Small intestine (tissue), 7 donors: ENCODE measurements around the gene MCCC2. TPM values are rescaled to one million over a fixed set of nuclear protein-coding genes. Genes with fewer than 3 reads are reported as not detected.
A peak's percentile ranks its signal among the peaks of the same experiment; 100 is the strongest.
"Not testable (repeated sequence)": the region's sequence is repeated elsewhere in the genome, so short reads cannot be mapped to it uniquely, and the experiment has no call there.

Source experiments
- DNase-seq, 2 donors: peaks; one replicate each; pipeline versions ENCODE4 v3.0.0 to v3.0.0-alpha.2; 2013
- FAIRE-seq: peaks from 2 replicates; lab custom pipeline; 2012; peaks lifted over from hg19 to GRCh38; lab: Jason Lieb, UNC
- H3K27ac ChIP-seq, 3 donors: one replicate each; pipeline ENCODE4 v1.5.1; 2013; ENCODE audit warnings: low read length in 2 of 3, mild to moderate bottlenecking in 2 of 3, control low read depth in 1 of 3, inconsistent platforms in 1 of 3, low read depth in 1 of 3, moderate library complexity in 1 of 3
- H3K27me3 ChIP-seq, 3 donors: one replicate each; pipeline ENCODE4 v1.6.1; 2013; ENCODE audit warnings: low read length in 3 of 3, inconsistent platforms in 1 of 3; ENCODE audit not compliant: control insufficient read depth in 3 of 3, insufficient read depth in 3 of 3
- H3K36me3 ChIP-seq, 3 donors: one replicate each; pipeline ENCODE4 v1.6.1; 2013; ENCODE audit warnings: low read length in 3 of 3, inconsistent platforms in 1 of 3, low read depth in 1 of 3, mild to moderate bottlenecking in 1 of 3, moderate library complexity in 1 of 3; ENCODE audit not compliant: control insufficient read depth in 3 of 3, insufficient read depth in 2 of 3
- H3K4me1 ChIP-seq, 3 donors: one replicate each; pipeline ENCODE4 v1.6.1; 2013; ENCODE audit warnings: low read length in 2 of 3, inconsistent platforms in 1 of 3, low read depth in 1 of 3, mild to moderate bottlenecking in 1 of 3, moderate library complexity in 1 of 3; ENCODE audit not compliant: control insufficient read depth in 3 of 3, insufficient read depth in 2 of 3
- H3K4me3 ChIP-seq, 3 donors: one replicate each; pipeline ENCODE4 v1.5.1; 2013; ENCODE audit warnings: low read length in 3 of 3, control low read depth in 1 of 3, inconsistent platforms in 1 of 3, low read depth in 1 of 3, mild to moderate bottlenecking in 1 of 3, moderate library complexity in 1 of 3
- H3K9me3 ChIP-seq, 2 donors: one replicate each; pipeline ENCODE4 v1.6.1; 2013; ENCODE audit warnings: low read depth in 1 of 2, low read length in 1 of 2; ENCODE audit not compliant: control insufficient read depth in 2 of 2, insufficient read depth in 1 of 2
- WGBS, 3 donors: extraction: QIAGEN DNeasy Blood & Tissue Kit; methylation state at CpG; one replicate each; pipeline ENCODE4 v1.1.7; 2013; 5-methylcytosine and 5-hydroxymethylcytosine counted together
- polyA plus RNA-seq, 4 donors: library from polyadenylated mRNA; stranded (reverse) in 3 of 4; unstranded in 1 of 4; fragments of 200-250 nt in 3 of 4; fragments of 120-200 nt in 1 of 4; gene quantifications; one replicate each; pipeline versions ENCODE4 v1.2.1 to v1.2.3, GENCODE V29; 2013
- donor health status: healthy with polysubstance abuse.
- donor health status: control.
- donor health status: control.
- donor health status: Bipolar disorder and iron deficiency.
- donor health status: healthy.

MCCC2 gene
- polyA plus RNA-seq, 4 donors, result 24.9 to 44.9 (median 39.0) TPM

GRCh38 chr5:71569748-71570509 lies 17.2 kb upstream of the MCCC2 start:
- H3K27me3 ChIP-seq, result no peaks in the 10 kb centered on the region
- no peak for DNase-seq
- H3K4me3 ChIP-seq, result no peak overlapping the region
- peaks cover 0 to 7% of the 10 kb centered on the region in 2 donors for H3K9me3 ChIP-seq
- H3K27ac ChIP-seq, result no peak overlapping the region
- no peaks in the 10 kb centered on the region for H3K4me1 ChIP-seq
- peaks cover 4 to 8% (median 5%) of the 10 kb centered on the region in 3 donors for H3K36me3 ChIP-seq
- no peak for FAIRE-seq
- WGBS, 3 donors, result 76 to 93% (median 79%) methylated on average over 5 of the region's 5 CpGs

GRCh38 chr5:71571811-71572210 lies 15.3 kb upstream of the MCCC2 start:
- WGBS, 3 donors, result 88 to 93% (median 93%) methylated on average over 7 of the region's 7 CpGs
- not testable (repeated sequence) for H3K4me3 ChIP-seq, H3K4me1 ChIP-seq, H3K9me3 ChIP-seq, H3K27ac ChIP-seq, H3K27me3 ChIP-seq, FAIRE-seq, DNase-seq, H3K36me3 ChIP-seq

- FAIRE-seq, result no peak
- H3K4me1 ChIP-seq, result no peaks in the 10 kb centered on the region
- WGBS, 3 donors, result 28 to 78% (median 64%) methylated on average over 7 of the region's 7 CpGs
- peak; percentile 57 to 76 for DNase-seq
- H3K9me3 ChIP-seq, result peaks cover 0 to 10% of the 10 kb centered on the region in 2 donors
- H3K36me3 ChIP-seq, result peaks cover 0 to 5% (median 0%) of the 10 kb centered on the region in 3 donors
- no peaks in the 10 kb centered on the region for H3K27me3 ChIP-seq
- H3K4me3 ChIP-seq, result no peak overlapping the region
- H3K27ac ChIP-seq, result no peak overlapping the region
Measured at GRCh38 chr5:71573591-71573990, 13.5 kb upstream of the MCCC2 start.

- peaks cover 0 to 10% of the 10 kb centered on the region in 2 donors for H3K9me3 ChIP-seq
- H3K27me3 ChIP-seq, H3K27ac ChIP-seq, H3K4me3 ChIP-seq, H3K36me3 ChIP-seq, FAIRE-seq, H3K4me1 ChIP-seq, DNase-seq: not testable (repeated sequence)
- WGBS, 3 donors, result 93 to 95% (median 93%) methylated on average over 4 of the region's 4 CpGs
Measured at GRCh38 chr5:71575588-71575987, 11.6 kb upstream of the MCCC2 start.

GRCh38 chr5:71576241-71576640 lies 10.9 kb upstream of the MCCC2 start:
- Histone ChIP-seq H3K9me3 (peaks cover 0 to 10% of the 10 kb centered on the region in 2 donors), H3K27me3 (no peaks in the 10 kb centered on the region), H3K36me3 (peaks cover 0 to 5% (median 0%) of the 10 kb centered on the region in 3 donors), H3K4me1 (no peaks in the 10 kb centered on the region), H3K4me3 (no peak overlapping the region), H3K27ac (no peak overlapping the region)
- DNase-seq, result no peak
- WGBS, 3 donors, result 94 to 99% (median 96%) methylated on average over 3 of the region's 3 CpGs
- no peak for FAIRE-seq

GRCh38 chr5:71577839-71578238 lies 9.3 kb upstream of the MCCC2 start:
- not testable (repeated sequence) for H3K36me3 ChIP-seq, H3K27ac ChIP-seq, H3K27me3 ChIP-seq, H3K9me3 ChIP-seq, H3K4me3 ChIP-seq, DNase-seq, FAIRE-seq, H3K4me1 ChIP-seq
- 87 to 96% (median 93%) methylated on average over 6 of the region's 6 CpGs for WGBS, 3 donors

GRCh38 chr5:71582945-71583584 lies 4.1 kb upstream of the MCCC2 start:
- FAIRE-seq, result no peak
- H3K4me1 ChIP-seq, result no peaks in the 10 kb centered on the region
- H3K27ac ChIP-seq, result no peak overlapping the region
- H3K4me3 ChIP-seq, result no peak overlapping the region
- no peaks in the 10 kb centered on the region for H3K27me3 ChIP-seq
- no peak for DNase-seq
- 78 to 88% (median 84%) methylated on average over 4 of the region's 4 CpGs for WGBS, 3 donors
- peaks cover 0 to 4% (median 0%) of the 10 kb centered on the region in 3 donors for H3K36me3 ChIP-seq
- H3K9me3 ChIP-seq, result no peaks in the 10 kb centered on the region

- FAIRE-seq, result no peak
- H3K36me3 ChIP-seq, result no peaks in the 10 kb centered on the region
- no peaks in the 10 kb centered on the region for H3K9me3 ChIP-seq
- peaks cover 0 to 8% (median 6%) of the 10 kb centered on the region in 3 donors for H3K4me1 ChIP-seq
- WGBS, 3 donors, result 79 to 83% (median 83%) methylated on average over 22 of the region's 22 CpGs
- no peaks in the 10 kb centered on the region for H3K27me3 ChIP-seq
- DNase-seq, result no peak
- peak overlapping the region; percentile 74 to 86 (median 85) for H3K27ac ChIP-seq
- H3K4me3 ChIP-seq, result peak overlapping the region; percentile 48 to 76 (median 66)
Measured at GRCh38 chr5:71586052-71586940, 844 bp upstream of the MCCC2 start.
